GM21737 (cell line): Measurements from ENCODE around the gene TAS2R4.
"Not testable (repeated sequence)": the region's sequence is repeated elsewhere in the genome, so short reads cannot be mapped to it uniquely, and the experiment has no call there.

Source experiments
- ATAC-seq: cut with Tn5 transposase; IDR thresholded peaks from one replicate; pipeline ENCODE4 v1.9.1; 2021; ENCODE audit warnings: mild to moderate bottlenecking, moderate library complexity; ENCODE audit not compliant: unreplicated experiment

Gene TAS2R4

DNA sequence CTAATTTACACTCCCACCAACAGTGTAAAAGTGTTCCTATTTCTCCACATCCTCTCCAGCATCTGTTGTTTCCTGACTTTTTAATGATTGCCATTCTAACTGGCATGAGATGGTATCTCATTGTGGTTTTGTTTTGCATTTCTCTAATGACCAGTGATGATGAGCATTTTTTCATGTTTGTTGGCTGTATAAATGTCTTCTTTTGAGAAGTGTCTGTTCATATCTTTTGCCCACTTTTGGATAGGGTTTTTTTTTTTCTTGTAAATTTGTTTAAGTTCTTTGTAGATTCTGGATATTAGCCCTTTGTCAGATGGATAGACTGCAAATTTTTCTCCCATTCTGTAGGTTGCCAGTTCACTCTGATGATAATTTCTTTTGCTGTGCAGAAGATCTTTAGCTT, 46.0 kb downstream of the TAS2R4 start:
- ATAC-seq = not testable (repeated sequence)
